ENCODE measurements around the gene BASP1. TPM values are rescaled to one million over a fixed set of nuclear protein-coding genes. Genes with fewer than 3 reads are reported as not detected.

The BASP1 gene
- total and polyA plus RNA-seq, 2 experiments from 2014 or later = 87.5 to 114 TPM

DNA sequence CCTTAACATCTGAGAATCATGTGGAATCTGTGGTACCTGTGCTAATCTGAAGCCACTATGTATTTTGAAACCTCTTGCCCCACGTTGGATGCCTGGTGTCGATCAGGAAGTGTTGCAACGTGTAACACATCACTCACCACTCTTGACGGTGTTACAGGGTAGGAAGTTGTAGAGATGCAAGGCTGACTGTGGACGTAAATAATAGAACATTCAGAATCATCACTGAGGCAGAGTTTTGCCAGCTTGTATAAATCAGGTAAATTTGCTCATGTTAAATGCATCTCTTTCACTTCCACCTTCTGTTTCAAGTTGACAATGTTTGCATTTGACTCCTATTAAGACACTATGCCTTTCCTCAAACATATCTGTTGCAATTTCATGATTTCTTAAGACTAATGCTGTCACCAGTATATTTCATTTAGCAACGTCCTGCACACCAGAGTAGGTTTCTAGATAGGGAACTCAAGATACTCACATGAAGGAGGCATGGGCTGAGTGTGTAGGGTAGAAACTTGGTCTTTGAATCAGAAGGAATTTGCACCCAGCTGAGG is 38.1 kb downstream of the BASP1 start:
- H2AFZ ChIP-seq = no peak overlapping the region
- no peak overlapping the region for H3K4me3 ChIP-seq
- no peaks in the 10 kb centered on the region for H3K27me3 ChIP-seq (ENCODE audit: insufficient read depth)
- H3K4me2 ChIP-seq = no peak overlapping the region
- Mint-ChIP-seq H3K9me3 (peaks cover 12% of the 10 kb centered on the region; the same call in 2 of the 3 replicates), H3K4me3 (no peak overlapping the region), H3K36me3 (ENCODE audit: low read depth) (peaks cover 38% of the 10 kb centered on the region), H3K27ac (peak overlapping the region; percentile 63), H3K4me1 (peaks cover 10% of the 10 kb centered on the region), H3K27me3 (ENCODE audit: insufficient read depth, low read depth, poor library complexity) (peaks cover 4% of the 10 kb centered on the region)
- no peaks in the 10 kb centered on the region for H3F3A ChIP-seq (replicated peaks; ENCODE audit: low read depth)
- peaks cover 15% of the 10 kb centered on the region for H3K4me1 ChIP-seq (ENCODE audit: insufficient read depth)
- H3K36me3 ChIP-seq (ENCODE audit: insufficient read depth) = no peaks in the 10 kb centered on the region
- peaks cover 28% of the 10 kb centered on the region for H4K20me1 ChIP-seq (replicated peaks; ENCODE audit: insufficient read depth)
- H3K9me2 ChIP-seq (ENCODE audit: insufficient read depth) = peaks cover 11% of the 10 kb centered on the region
- DNase-seq (ENCODE audit: low spot score) (no peak), ATAC-seq (no peak)
- H3K79me2 ChIP-seq (replicated peaks; ENCODE audit: insufficient read depth) = peaks cover 98% of the 10 kb centered on the region
- TF ChIP-seq CTCF (conservative IDR thresholded peaks at IDR 0.05; ENCODE audit: low read depth in 2 of 2) = no peak
- TF ChIP-seq JUNB (IDR thresholded peaks at IDR 0.05; ENCODE audit: unreplicated experiment) = no peak
- TF ChIP-seq ZNF331 (CRISPR knock-in tag; IDR thresholded peaks at IDR 0.05; ENCODE audit: low read depth) = no peak
- no peak for TF ChIP-seq ZNF462 (CRISPR knock-in tag; IDR thresholded peaks at IDR 0.05)
- no peak for TF ChIP-seq REST (IDR thresholded peaks at IDR 0.05; ENCODE audit: unreplicated experiment)
- no peak for TF ChIP-seq EZH2phosphoT487 (IDR thresholded peaks at IDR 0.05; ENCODE audit: unreplicated experiment)
- TF ChIP-seq CREB1 (CRISPR knock-in tag; IDR thresholded peaks at IDR 0.05; ENCODE audit: low read depth) = no peak
- TF ChIP-seq POLR2AphosphoS5 (IDR thresholded peaks at IDR 0.05; ENCODE audit: low read depth) = no peak
- TF ChIP-seq NANOG (IDR thresholded peaks at IDR 0.05; ENCODE audit: borderline replicate concordance) = no peak
- TF ChIP-seq EZH2 (IDR thresholded peaks at IDR 0.05; ENCODE audit: low read depth, unreplicated experiment) = no peak
- no peak for TF ChIP-seq STAT1 (IDR thresholded peaks at IDR 0.05; ENCODE audit: unreplicated experiment)
- TF ChIP-seq ETS1 (IDR thresholded peaks at IDR 0.05) = no peak
- TF ChIP-seq ZNF114 (CRISPR knock-in tag; IDR thresholded peaks at IDR 0.05) = no peak
- H3K27ac ChIP-seq (ENCODE audit: low read depth) = no peak overlapping the region

Measured in GM23338 (cell line).